Body of pancreas (tissue), 4 donors: ENCODE results near the gene CSTPP1. TPM values are rescaled to one million over a fixed set of nuclear protein-coding genes. Genes with fewer than 3 reads are reported as not detected.

Source experiments
- ATAC-seq: fragments of 150-250 bp; one replicate; pipeline ENCODE4 v1.9.1; 2016
- DNase-seq, 4 donors: peaks; one replicate each; pipeline ENCODE4 v3.0.0-alpha.2; 2019
- H3K27ac ChIP-seq, 4 donors: fragments of 200-600 bp; sonication (generic); 1 replicate in 3 of 4; 2 replicates in 1 of 4; pipeline versions ENCODE4 v1.5.1 to v1.6.1; 2016 to 2019; ENCODE audit warnings: mild to moderate bottlenecking in 1 of 4, mixed read lengths in 1 of 4, moderate library complexity in 1 of 4
- H3K27me3 ChIP-seq, 2 donors: fragments of 200-600 bp; sonication (generic); one replicate each; pipeline ENCODE4 v1.6.0; 2016; ENCODE audit warnings: mild to moderate bottlenecking in 1 of 2
- H3K36me3 ChIP-seq, 2 donors: fragments of 200-600 bp; sonication (generic); replicated peaks in 1 of 2; 2 replicates each; pipeline ENCODE4 v1.5.1; 2016; ENCODE audit warnings: low read depth in 2 of 2; ENCODE audit not compliant: insufficient read depth in 1 of 2
- H3K4me1 ChIP-seq: fragments of 200-600 bp; sonication (generic); one replicate; pipeline ENCODE4 v1.6.0; 2016
- H3K4me3 ChIP-seq, 2 donors: fragments of 200-600 bp; sonication (generic); 1 replicate in 1 of 2; 2 replicates in 1 of 2; pipeline ENCODE4 v1.5.1; 2016 to 2019
- H3K9me3 ChIP-seq, 3 donors: fragments of 200-600 bp; sonication (generic); 1 replicate in 2 of 3; 2 replicates in 1 of 3; pipeline ENCODE4 v1.5.1; 2016
- CTCF ChIP-seq, 7 experiments: fragments of 450-650 bp in 4 of 7; fragments of 200-600 bp in 3 of 7; sonication (generic) in 3 of 7; IDR thresholded peaks; one replicate each; pipeline ENCODE4 v1.5.1; 2016 to 2019; ENCODE audit warnings: antibody characterized with exemption in 7 of 7
- POLR2A ChIP-seq, 3 donors: fragments of 450-650 bp; IDR thresholded peaks; one replicate each; pipeline ENCODE4 v1.6.1; 2016; ENCODE audit warnings: antibody characterized with exemption in 3 of 3, mild to moderate bottlenecking in 2 of 3
- WGBS, 2 donors: methylation state at CpG; one replicate each; pipeline ENCODE4 v1.1.5; 2017; 5-methylcytosine and 5-hydroxymethylcytosine counted together
- intact Hi-C: fragments of 100-400 bp; cut with DNase I; formaldehyde crosslinking; loops from one replicate; pipeline ENCODE4 v1.15.1; 2023
- total RNA-seq, 2 donors: library from RNA; depleted of rRNA; stranded (reverse); fragments of >200 nt; gene quantifications; one replicate each; pipeline ENCODE4 v1.1.0, GENCODE V29; 2016

CSTPP1 gene
- total RNA-seq, 2 donors from 2014 or later: 11.2 to 13.2 TPM

GRCh38 chr11:47171061-47171838 lies 234.7 kb downstream of the CSTPP1 start:
- ATAC-seq: no peak
- peaks cover 35% of the 10 kb centered on the region for H3K4me1 ChIP-seq
- TF ChIP-seq CTCF (IDR thresholded peaks at IDR 0.05) (no peak), POLR2A (IDR thresholded peaks at IDR 0.05) (no peak)
- H3K36me3 ChIP-seq: peaks cover 20 to 44% of the 10 kb centered on the region in 2 donors
- no peak for DNase-seq
- WGBS, 2 donors: 91 to 92% methylated on average over 16 of the region's 16 CpGs
- H3K4me3 ChIP-seq: no peak overlapping the region
- no peaks in the 10 kb centered on the region for H3K9me3 ChIP-seq
- no peak overlapping the region for H3K27ac ChIP-seq
- intact Hi-C loops: loop anchor here (5.0 kb wide), 1 partner anchor 91 kb away; no protein-coding TSS in a partner anchor
- no peaks in the 10 kb centered on the region for H3K27me3 ChIP-seq

GRCh38 chr11:47171856-47172255 lies 235.3 kb downstream of the CSTPP1 start:
- DNase-seq (no peak), ATAC-seq (no peak)
- WGBS, 2 donors: 72 to 73% methylated on average over 3 to 8 of the region's 8 CpGs
- Histone ChIP-seq H3K36me3 (peaks cover 14 to 38% of the 10 kb centered on the region in 2 donors), H3K4me1 (peaks cover 35% of the 10 kb centered on the region), H3K4me3 (no peak overlapping the region), H3K27ac (no peak overlapping the region), H3K9me3 (no peaks in the 10 kb centered on the region), H3K27me3 (no peaks in the 10 kb centered on the region)
- TF ChIP-seq CTCF (IDR thresholded peaks at IDR 0.05) (no peak), POLR2A (IDR thresholded peaks at IDR 0.05) (no peak)
- intact Hi-C loops: loop anchor here (5.0 kb wide), 1 partner anchor 90 kb away; no protein-coding TSS in a partner anchor

GRCh38 chr11:47172740-47173336 lies 236.3 kb downstream of the CSTPP1 start:
- peaks cover 5 to 28% of the 10 kb centered on the region in 2 donors for H3K36me3 ChIP-seq
- H3K9me3 ChIP-seq: no peaks in the 10 kb centered on the region
- peaks cover 42% of the 10 kb centered on the region for H3K4me1 ChIP-seq
- no peak overlapping the region for H3K4me3 ChIP-seq
- TF ChIP-seq CTCF (IDR thresholded peaks at IDR 0.05) (no peak), POLR2A (IDR thresholded peaks at IDR 0.05) (no peak)
- no peak for ATAC-seq
- WGBS, 2 donors: 54 to 58% methylated on average over 4 to 6 of the region's 6 CpGs
- no peak for DNase-seq
- no peak overlapping the region for H3K27ac ChIP-seq
- intact Hi-C loops: loop anchor here (5.0 kb wide), 1 partner anchor 89 kb away; no protein-coding TSS in a partner anchor
- no peaks in the 10 kb centered on the region for H3K27me3 ChIP-seq

- Histone ChIP-seq H3K9me3 (no peaks in the 10 kb centered on the region), H3K4me1 (peaks cover 48% of the 10 kb centered on the region), H3K27me3 (no peaks in the 10 kb centered on the region), H3K36me3 (peaks cover 0 to 22% of the 10 kb centered on the region in 2 donors), H3K27ac (peak overlapping the region; percentile 98 to 100 (median 98)), H3K4me3 (peak overlapping the region; percentile 90 to 93)
- intact Hi-C loops: loop anchor here (5.0 kb wide), 1 partner anchor 41 kb away; no protein-coding TSS in a partner anchor
- DNase-seq (no peak), ATAC-seq (no peak)
- TF ChIP-seq CTCF (IDR thresholded peaks at IDR 0.05) (no peak), POLR2A (IDR thresholded peaks at IDR 0.05) (no peak)
- 16 to 17% methylated on average over 14 of the region's 14 CpGs for WGBS, 2 donors
Observed at GRCh38 chr11:47175746-47176327, 239.3 kb downstream of the CSTPP1 start.
